Activated T-helper 17 cell treated with anti-CD3 and anti-CD28 coated beads, Interleukin-2, amount 50 U/mL, for 72 hours (primary cell): ENCODE results near the gene SGMS1. TPM values are rescaled to one million over a fixed set of nuclear protein-coding genes. Genes with fewer than 3 reads are reported as not detected.

ENCODE experiments used
- ATAC-seq: fragments of 150-1000 bp; cut with Tn5 transposase; replicated peaks from 2 replicates; pipeline ENCODE4 v1.10.0; 2021; ENCODE audit warnings: mild to moderate bottlenecking, moderate library complexity
- H3K27ac Mint-ChIP-seq: one replicate; pipeline ENCODE4 v1.8.0; 2022; ENCODE audit warnings: mixed read lengths
- H3K27me3 Mint-ChIP-seq: one replicate; pipeline ENCODE4 v1.8.0; 2022; ENCODE audit warnings: mixed read lengths
- H3K36me3 Mint-ChIP-seq: one replicate; pipeline ENCODE4 v1.8.0; 2022; ENCODE audit warnings: low read depth, mild to moderate bottlenecking, mixed read lengths
- H3K4me1 Mint-ChIP-seq: one replicate; pipeline ENCODE4 v1.8.0; 2022; ENCODE audit warnings: mixed read lengths
- H3K4me3 Mint-ChIP-seq: one replicate; pipeline ENCODE4 v1.8.0; 2022; ENCODE audit warnings: mild to moderate bottlenecking, mixed read lengths
- H3K9me3 Mint-ChIP-seq: one replicate; pipeline ENCODE4 v1.8.0; 2022; ENCODE audit warnings: mixed read lengths
- total RNA-seq, 2 donors: library from RNA; stranded (reverse); gene quantifications; one replicate each; pipeline ENCODE4 v1.2.3, GENCODE V29; 2022

Gene SGMS1
- total RNA-seq, 2 donors from 2014 or later: 13.4 to 22.4 TPM

DNA sequence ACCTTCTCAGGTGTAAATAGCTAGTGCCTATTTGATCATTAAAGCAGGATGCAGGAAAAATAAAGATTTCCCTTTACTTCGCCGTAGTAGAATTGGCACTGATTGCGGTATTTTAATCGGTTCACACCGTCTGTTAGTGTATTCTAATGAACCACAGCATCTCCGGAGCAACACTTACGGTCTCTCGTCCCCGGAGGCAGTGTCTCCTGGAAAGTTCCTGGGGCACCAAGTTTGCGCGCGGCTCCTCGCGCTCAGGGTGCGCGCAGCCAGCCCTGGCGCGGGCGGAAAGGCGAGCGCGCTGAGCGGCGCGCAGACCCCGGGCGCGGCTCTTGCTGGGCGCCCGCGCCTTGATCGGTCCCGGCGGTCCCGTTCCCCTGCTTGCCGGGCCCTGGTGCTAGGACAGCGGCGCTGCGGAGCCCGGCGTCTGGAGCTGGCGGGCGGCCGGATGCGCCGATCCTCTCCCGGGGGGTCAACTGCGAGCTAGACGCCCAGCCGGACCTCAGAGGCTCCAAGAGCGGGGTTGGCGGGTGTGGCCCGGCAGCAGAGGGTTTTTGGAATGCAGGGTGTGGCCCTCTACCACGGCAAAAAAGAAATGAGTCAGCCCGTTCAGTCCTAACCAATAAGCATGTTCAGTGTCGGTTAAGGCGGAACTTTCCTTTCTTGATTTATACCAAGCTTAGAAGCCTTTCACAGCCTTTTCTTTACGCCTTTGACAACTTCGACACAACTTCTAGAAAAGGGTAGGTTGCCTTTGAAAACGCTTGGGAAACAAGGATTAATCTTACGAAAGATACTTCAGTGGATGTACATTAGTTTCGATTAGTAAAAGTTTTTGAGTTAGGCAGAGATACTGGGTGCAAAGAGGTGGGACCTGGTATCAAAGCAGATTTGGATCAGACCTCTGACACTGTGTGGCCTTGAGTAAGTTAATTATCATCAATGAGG lies 205.6 kb downstream of the SGMS1 start:
- Mint-ChIP-seq H3K9me3 (no peaks in the 10 kb centered on the region), H3K36me3 (no peaks in the 10 kb centered on the region), H3K4me3 (peak overlapping the region; percentile 80), H3K4me1 (peaks cover 19% of the 10 kb centered on the region), H3K27ac (peak overlapping the region; percentile 72), H3K27me3 (no peaks in the 10 kb centered on the region)
- ATAC-seq: peak; percentile 96

DNA sequence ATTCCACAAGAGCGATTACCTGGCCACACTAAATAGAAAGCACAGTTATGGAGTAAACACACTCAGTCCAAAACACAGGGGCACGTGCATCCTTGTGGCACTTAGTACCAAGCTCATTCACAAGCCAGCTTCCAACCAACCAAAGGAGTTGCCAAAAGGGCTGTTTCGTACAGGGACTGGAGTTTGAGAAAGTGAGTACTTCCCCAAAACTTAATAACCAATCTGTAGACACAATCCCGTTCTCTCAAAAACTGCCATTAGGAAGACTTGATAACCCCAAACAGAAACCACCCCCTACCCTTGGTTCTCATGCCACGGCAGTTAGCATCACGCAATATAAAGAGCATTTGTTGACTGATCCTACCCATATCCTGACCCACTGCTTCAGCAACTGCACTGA lies 206.3 kb downstream of the SGMS1 start:
- H3K4me3 Mint-ChIP-seq: peak overlapping the region; percentile 80

GRCh38 chr10:50416881-50417280 lies 206.9 kb downstream of the SGMS1 start:
- H3K36me3 Mint-ChIP-seq: no peaks in the 10 kb centered on the region
- H3K9me3 Mint-ChIP-seq: no peaks in the 10 kb centered on the region
- H3K4me1 Mint-ChIP-seq: peaks cover 15% of the 10 kb centered on the region
- no peaks in the 10 kb centered on the region for H3K27me3 Mint-ChIP-seq
- ATAC-seq: no peak
- no peak overlapping the region for H3K27ac Mint-ChIP-seq
- peak overlapping the region; percentile 80 for H3K4me3 Mint-ChIP-seq

More for the DNA sequence above, 206.3 kb downstream of the SGMS1 start:
- H3K36me3 Mint-ChIP-seq: no peaks in the 10 kb centered on the region
- no peaks in the 10 kb centered on the region for H3K27me3 Mint-ChIP-seq
- peaks cover 17% of the 10 kb centered on the region for H3K4me1 Mint-ChIP-seq
- H3K27ac Mint-ChIP-seq: peak overlapping the region; percentile 72
- no peaks in the 10 kb centered on the region for H3K9me3 Mint-ChIP-seq
- peak; percentile 31 for ATAC-seq

GRCh38 chr10:50416181-50416824 lies 207.5 kb downstream of the SGMS1 start:
- Mint-ChIP-seq H3K9me3 (no peaks in the 10 kb centered on the region), H3K27ac (no peak overlapping the region), H3K4me1 (peaks cover 15% of the 10 kb centered on the region), H3K36me3 (no peaks in the 10 kb centered on the region), H3K4me3 (peak overlapping the region; percentile 80), H3K27me3 (no peaks in the 10 kb centered on the region)
- no peak for ATAC-seq

GRCh38 chr10:50415292-50415691 lies 208.5 kb downstream of the SGMS1 start:
- Mint-ChIP-seq H3K27ac (no peak overlapping the region), H3K36me3 (no peaks in the 10 kb centered on the region), H3K4me3 (no peak overlapping the region), H3K27me3 (no peaks in the 10 kb centered on the region), H3K4me1 (peaks cover 14% of the 10 kb centered on the region), H3K9me3 (no peaks in the 10 kb centered on the region)
- ATAC-seq: no peak

DNA sequence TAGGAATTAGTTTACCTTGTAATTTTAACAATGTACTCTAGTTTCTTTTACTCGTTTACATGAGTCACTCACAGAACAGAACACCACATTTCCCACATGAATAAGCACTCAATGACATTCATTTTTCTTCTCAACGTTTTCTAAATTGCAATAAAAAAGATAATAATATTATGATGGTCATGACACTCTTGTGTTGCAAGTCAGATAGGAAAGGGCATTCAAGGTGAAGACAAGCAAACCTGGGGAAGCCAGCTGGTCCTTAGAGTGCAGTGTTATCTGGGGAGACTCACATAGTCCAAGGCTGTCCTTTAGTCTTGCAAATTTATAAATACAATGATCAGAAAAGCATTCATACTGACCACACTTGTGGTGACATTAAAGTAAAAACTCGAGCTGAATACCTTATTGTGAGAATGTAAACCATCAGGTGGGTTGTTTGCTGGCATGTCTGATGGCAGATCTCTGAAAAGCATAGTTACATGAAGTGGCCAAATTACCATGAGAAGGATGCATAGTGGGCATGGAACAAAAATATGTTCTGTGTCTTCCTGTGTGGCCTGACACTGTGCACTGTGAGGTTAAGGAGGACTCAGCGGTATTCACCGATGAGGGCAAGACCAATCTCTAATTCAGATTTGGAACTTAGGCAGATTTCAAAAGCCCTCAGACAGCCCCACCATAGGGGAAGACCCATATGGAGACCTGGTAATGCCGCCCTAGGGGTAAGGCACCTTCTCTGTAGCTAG lies 213.5 kb downstream of the SGMS1 start:
- H3K9me3 Mint-ChIP-seq: no peaks in the 10 kb centered on the region
- H3K27me3 Mint-ChIP-seq: no peaks in the 10 kb centered on the region
- peaks cover 11% of the 10 kb centered on the region for H3K4me1 Mint-ChIP-seq
- no peak overlapping the region for H3K4me3 Mint-ChIP-seq
- H3K27ac Mint-ChIP-seq: peak overlapping the region; percentile 57
- no peaks in the 10 kb centered on the region for H3K36me3 Mint-ChIP-seq
- peak; percentile 65 for ATAC-seq

DNA sequence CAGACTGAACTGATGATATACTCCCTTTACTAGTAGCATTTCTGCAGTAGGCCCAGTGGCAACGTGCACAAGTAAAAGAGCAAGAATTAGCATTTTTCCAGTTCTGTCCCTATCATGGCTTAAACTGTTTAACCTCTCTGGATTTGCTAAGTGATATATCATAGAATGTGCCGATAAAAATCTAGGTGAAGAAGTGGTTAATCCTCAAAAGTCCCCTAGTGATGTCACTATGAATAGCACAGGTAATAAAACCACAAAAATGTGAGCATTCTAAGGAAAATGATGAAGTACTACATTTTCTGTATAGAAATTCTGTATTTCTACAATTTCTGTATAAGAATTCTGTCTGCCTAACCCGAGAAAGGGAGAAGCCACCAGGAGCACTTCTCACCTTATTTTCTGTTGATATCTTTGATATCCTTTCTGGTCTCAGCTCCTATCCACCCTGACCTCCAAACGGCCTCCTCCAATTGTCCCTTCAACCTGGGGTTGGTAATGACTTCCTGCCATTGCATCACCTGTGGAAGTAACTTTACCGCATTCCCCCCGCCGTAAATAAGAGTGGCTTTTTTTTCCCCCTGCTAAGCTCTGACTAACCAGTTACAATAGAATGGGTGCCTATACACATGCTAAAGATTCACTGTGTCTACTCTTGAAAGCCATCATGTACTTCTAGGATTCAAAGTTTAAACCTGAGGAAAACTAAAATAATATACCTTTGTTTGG lies 216.5 kb downstream of the SGMS1 start:
- Mint-ChIP-seq H3K4me3 (no peak overlapping the region), H3K27me3 (no peaks in the 10 kb centered on the region), H3K36me3 (no peaks in the 10 kb centered on the region), H3K4me1 (peaks cover 21% of the 10 kb centered on the region), H3K27ac (peak overlapping the region; percentile 32), H3K9me3 (no peaks in the 10 kb centered on the region)
- ATAC-seq: no peak

DNA sequence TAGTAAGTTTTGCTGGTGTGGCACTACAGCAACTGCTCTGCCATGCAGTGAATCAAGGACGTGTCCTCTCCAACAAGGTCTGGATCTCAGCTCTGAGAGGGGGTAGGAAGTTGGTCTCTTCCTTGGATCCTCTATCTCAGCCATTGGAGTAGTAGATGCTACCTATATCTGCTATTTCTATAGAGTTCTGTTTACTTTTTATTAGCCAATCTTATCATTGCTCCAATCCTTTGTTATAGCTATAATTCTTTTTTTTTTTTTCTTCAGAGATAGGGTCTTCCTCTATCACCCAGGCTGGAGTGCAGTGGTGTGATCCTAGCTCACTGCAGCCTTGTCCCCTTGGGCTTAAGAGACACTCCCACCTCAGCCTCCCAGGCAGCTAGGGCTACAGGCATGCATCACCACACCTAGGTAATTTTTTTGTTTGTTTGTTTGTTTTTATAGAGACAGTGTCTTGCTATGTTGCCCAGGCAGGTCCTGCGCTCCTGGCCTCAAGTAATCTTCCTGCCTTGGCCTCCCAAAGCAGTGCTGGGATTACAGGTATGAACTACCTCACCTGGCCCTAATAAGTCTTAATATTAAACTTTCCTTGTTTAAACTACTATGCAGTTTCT lies 217.2 kb downstream of the SGMS1 start:
- Mint-ChIP-seq H3K27me3 (no peaks in the 10 kb centered on the region), H3K4me3 (no peak overlapping the region), H3K4me1 (peaks cover 21% of the 10 kb centered on the region), H3K9me3 (no peaks in the 10 kb centered on the region), H3K27ac (peak overlapping the region; percentile 32), H3K36me3 (no peaks in the 10 kb centered on the region)
- no peak for ATAC-seq

DNA sequence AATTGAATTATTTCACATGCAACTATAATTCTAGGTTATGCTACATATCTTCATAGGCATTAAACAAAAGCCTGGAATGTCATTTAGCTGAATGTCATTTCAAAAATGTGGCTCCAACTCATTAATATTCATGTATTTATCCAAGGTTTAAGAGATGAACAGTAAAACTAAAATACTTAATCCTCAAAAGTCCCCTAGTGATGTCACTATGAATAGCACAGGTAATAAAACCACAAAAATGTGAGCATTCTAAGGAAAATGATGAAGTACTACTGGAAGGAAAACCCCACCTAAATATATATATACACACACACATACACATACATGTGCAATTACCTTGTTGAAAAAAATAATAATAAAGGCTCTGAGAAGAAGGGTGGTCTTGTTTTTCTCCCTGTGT lies 218.0 kb downstream of the SGMS1 start:
- ATAC-seq: no peak
- H3K27me3 Mint-ChIP-seq: no peaks in the 10 kb centered on the region
- peaks cover 21% of the 10 kb centered on the region for H3K4me1 Mint-ChIP-seq
- H3K27ac Mint-ChIP-seq: no peak overlapping the region
- H3K9me3 Mint-ChIP-seq: no peaks in the 10 kb centered on the region
- no peak overlapping the region for H3K4me3 Mint-ChIP-seq
- no peaks in the 10 kb centered on the region for H3K36me3 Mint-ChIP-seq

- Mint-ChIP-seq H3K36me3 (no peaks in the 10 kb centered on the region), H3K4me3 (no peak overlapping the region), H3K4me1 (peaks cover 10% of the 10 kb centered on the region), H3K27me3 (no peaks in the 10 kb centered on the region), H3K27ac (no peak overlapping the region), H3K9me3 (no peaks in the 10 kb centered on the region)
- ATAC-seq: no peak
Observed at GRCh38 chr10:50404021-50404773, 219.6 kb downstream of the SGMS1 start.

DNA sequence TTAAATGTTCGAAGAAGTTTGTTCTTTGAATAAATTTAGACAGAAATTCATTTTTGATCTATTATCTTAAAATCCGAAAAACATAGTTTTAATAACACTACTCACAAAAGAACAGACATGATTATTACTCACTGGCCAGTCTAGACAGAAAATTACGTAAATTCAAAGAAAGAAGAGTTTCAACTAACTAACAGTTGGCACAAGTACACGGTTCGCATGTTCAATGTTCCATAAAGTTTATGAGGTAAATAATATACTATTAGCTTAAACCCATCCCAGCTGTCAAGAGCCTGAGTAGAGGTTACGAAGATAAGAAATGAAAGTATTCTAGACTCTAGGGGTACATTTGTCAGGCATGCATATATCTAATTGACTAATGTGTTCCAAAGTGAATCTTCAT lies 220.7 kb downstream of the SGMS1 start:
- Mint-ChIP-seq H3K27me3 (no peaks in the 10 kb centered on the region), H3K9me3 (no peaks in the 10 kb centered on the region), H3K36me3 (no peaks in the 10 kb centered on the region), H3K4me3 (no peak overlapping the region), H3K27ac (no peak overlapping the region), H3K4me1 (peaks cover 11% of the 10 kb centered on the region)
- ATAC-seq: no peak

GRCh38 chr10:50402466-50402865 lies 221.3 kb downstream of the SGMS1 start:
- H3K27ac Mint-ChIP-seq: no peak overlapping the region
- no peaks in the 10 kb centered on the region for H3K36me3 Mint-ChIP-seq
- peaks cover 14% of the 10 kb centered on the region for H3K4me1 Mint-ChIP-seq
- no peaks in the 10 kb centered on the region for H3K27me3 Mint-ChIP-seq
- no peaks in the 10 kb centered on the region for H3K9me3 Mint-ChIP-seq
- no peak for ATAC-seq
- no peak overlapping the region for H3K4me3 Mint-ChIP-seq

GRCh38 chr10:50400694-50401093 lies 223.1 kb downstream of the SGMS1 start:
- no peak for ATAC-seq
- H3K4me1 Mint-ChIP-seq: peaks cover 30% of the 10 kb centered on the region
- no peak overlapping the region for H3K4me3 Mint-ChIP-seq
- H3K27ac Mint-ChIP-seq: no peak overlapping the region
- H3K9me3 Mint-ChIP-seq: no peaks in the 10 kb centered on the region
- H3K27me3 Mint-ChIP-seq: no peaks in the 10 kb centered on the region
- H3K36me3 Mint-ChIP-seq: no peaks in the 10 kb centered on the region
